Right cardiac atrium (tissue), 5 donors: Measurements from ENCODE around the gene FAHD2B. TPM values are rescaled to one million over a fixed set of nuclear protein-coding genes. Genes with fewer than 3 reads are reported as not detected.
"Not testable (repeated sequence)": the region's sequence is repeated elsewhere in the genome, so short reads cannot be mapped to it uniquely, and the experiment has no call there.

Experiments
- ATAC-seq, 2 donors: fragments of 200-7000 bp; cut with Tn5 transposase; one replicate each; pipeline versions ENCODE4 v1.8.0 to v1.9.1; 2020; ENCODE audit warnings: moderate library complexity in 2 of 2, mild to moderate bottlenecking in 1 of 2
- DNase-seq, 3 donors: peaks; one replicate each; pipeline ENCODE4 v3.0.0-alpha.2; 2020
- H3K27ac ChIP-seq: one replicate; pipeline ENCODE4 v1.5.1; 2013; ENCODE audit warnings: mild to moderate bottlenecking, low read length, control low read depth, moderate library complexity
- H3K27me3 ChIP-seq: one replicate; pipeline ENCODE4 v1.6.1; 2013; ENCODE audit not compliant: control insufficient read depth, insufficient read depth
- H3K4me1 ChIP-seq: one replicate; pipeline ENCODE4 v1.6.1; 2013; ENCODE audit warnings: low read length; ENCODE audit not compliant: control insufficient read depth, insufficient read depth
- H3K4me3 ChIP-seq: one replicate; pipeline ENCODE4 v1.5.1; 2013; ENCODE audit warnings: low read length, control low read depth
- H3K9me3 ChIP-seq: one replicate; pipeline ENCODE4 v1.6.1; 2013; ENCODE audit warnings: low read length; ENCODE audit not compliant: control insufficient read depth
- WGBS: extraction: QIAGEN DNeasy Blood & Tissue Kit; methylation state at CpG from one replicate; pipeline ENCODE4 v1.1.7; 2013; 5-methylcytosine and 5-hydroxymethylcytosine counted together
- intact Hi-C, 4 donors: fragments of 100-400 bp; cut with DNase I; formaldehyde crosslinking; loops; one replicate each; pipeline versions ENCODE4 v1.11.0 to v1.14.0; 2022 to 2023
- long read RNA-seq, 4 donors: library from polyadenylated mRNA; unstranded; transcript quantifications; one replicate each; pipeline ENCODE4 v2.0.0, GENCODE V29; 2020 to 2021
- polyA plus RNA-seq: library from polyadenylated mRNA; stranded (reverse); fragments of 200-250 nt; gene quantifications from one replicate; pipeline ENCODE4 v1.2.3, GENCODE V29; 2013
- total RNA-seq, 4 donors: library from RNA; stranded (reverse); fragmentation: NEBNext Ultra II Directional; extraction: Animal tissue kit (Norgen Biotek cat#: 25700); gene quantifications; one replicate each; pipeline ENCODE4 v1.2.1, GENCODE V29; 2021
- donor health status: healthy with polysubstance abuse.
- donor health status: DM: no; HTN: yes; CAD: no.
- donor health status: DM: no; HTN: no; CAD: no.
- donor health status: DM: no; HTN: yes; CAD: no; lungs with severe emphysema.
- donor health status: DM: yes; HTN: yes; CAD: no.

The FAHD2B gene, protein sequence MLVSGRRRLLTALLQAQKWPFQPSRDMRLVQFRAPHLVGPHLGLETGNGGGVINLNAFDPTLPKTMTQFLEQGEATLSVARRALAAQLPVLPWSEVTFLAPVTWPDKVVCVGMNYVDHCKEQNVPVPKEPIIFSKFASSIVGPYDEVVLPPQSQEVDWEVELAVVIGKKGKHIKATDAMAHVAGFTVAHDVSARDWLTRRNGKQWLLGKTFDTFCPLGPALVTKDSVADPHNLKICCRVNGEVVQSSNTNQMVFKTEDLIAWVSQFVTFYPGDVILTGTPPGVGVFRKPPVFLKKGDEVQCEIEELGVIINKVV
- total RNA-seq (10 to 100 TPM; 18.4 to 37.0 (median 31.6) TPM), polyA plus RNA-seq (21.0 TPM)
- long read RNA-seq, donor 1, transcript FAHD2B-201 (8 exons, 1,305 nt), result minor isoform, 13 of 51 reads
- long read RNA-seq, donor 1, transcript FAHD2B-202 (9 exons, 1,388 nt), result major isoform, 29 of 51 reads
- long read RNA-seq, donor 1, partial matches to known transcripts, result 1 of 51 reads
- long read RNA-seq, donor 1, other reads (novel, unspliced or antisense), result 8 of 51 reads
- long read RNA-seq, donor 2, transcript FAHD2B-201 (8 exons, 1,305 nt), result minor isoform, 5 of 41 reads
- long read RNA-seq, donor 2, transcript FAHD2B-202 (9 exons, 1,388 nt), result major isoform, 29 of 41 reads
- long read RNA-seq, donor 2, partial matches to known transcripts, result 5 of 41 reads
- long read RNA-seq, donor 2, other reads (novel, unspliced or antisense), result 2 of 41 reads
- long read RNA-seq, donor 3, transcript FAHD2B-201 (8 exons, 1,305 nt), result minor isoform, 26 of 147 reads
- long read RNA-seq, donor 3, transcript FAHD2B-202 (9 exons, 1,388 nt), result major isoform, 91 of 147 reads
- long read RNA-seq, donor 3, partial matches to known transcripts, result 8 of 147 reads
- long read RNA-seq, donor 3, other reads (novel, unspliced or antisense), result 22 of 147 reads
- long read RNA-seq, donor 4, transcript FAHD2B-201 (8 exons, 1,305 nt), result minor isoform, 8 of 57 reads
- long read RNA-seq, donor 4, transcript FAHD2B-202 (9 exons, 1,388 nt), result major isoform, 37 of 57 reads
- long read RNA-seq, donor 4, partial matches to known transcripts, result 1 of 57 reads
- long read RNA-seq, donor 4, other reads (novel, unspliced or antisense), result 11 of 57 reads

DNA sequence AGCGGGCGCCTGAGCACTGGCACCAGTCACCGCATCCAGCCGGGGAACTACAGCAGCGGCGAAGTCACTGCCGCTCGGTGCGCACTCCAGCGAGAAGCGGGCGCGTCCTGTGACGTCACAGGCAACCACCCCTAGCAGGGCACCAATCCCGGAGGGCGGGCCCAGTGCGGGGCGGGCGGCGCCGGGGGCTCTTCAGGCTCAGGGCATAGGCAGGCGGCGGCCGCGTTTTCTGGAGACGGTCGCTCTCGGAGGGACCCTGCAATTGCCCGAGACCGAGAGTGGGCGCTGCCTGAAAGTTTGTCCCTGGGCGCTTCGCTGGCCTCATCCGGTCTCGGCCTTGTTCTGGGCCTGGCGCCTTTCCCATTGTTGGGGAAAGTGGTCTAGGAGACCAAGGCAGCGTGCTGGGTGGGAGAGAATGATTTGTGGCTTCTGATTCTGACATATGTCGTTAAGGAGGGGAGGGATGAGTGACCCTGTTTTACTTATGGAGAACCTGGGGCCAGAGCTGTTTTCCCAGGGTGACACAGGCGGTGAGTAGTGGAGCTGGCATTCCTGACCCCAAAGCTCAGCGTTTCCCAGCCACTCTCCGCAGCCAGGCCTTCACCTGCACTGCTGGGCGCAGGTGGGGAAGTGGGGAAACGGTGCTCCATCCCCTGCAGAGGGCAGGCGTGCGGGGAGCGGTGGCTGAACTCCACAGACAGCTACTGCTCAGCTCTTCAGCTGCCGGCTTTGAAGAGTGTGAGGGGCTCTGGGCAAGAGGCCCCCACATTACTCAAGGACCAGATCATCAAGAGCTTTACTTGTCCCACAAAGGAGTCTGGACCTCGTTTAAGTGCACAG is at the start of gene FAHD2B:
FAHD2B (minus strand) TSS at position 111 of the 840 bp plus-strand sequence. CDS start 3,176 bp downstream, outside the sequence.
- H3K27me3 ChIP-seq, H3K9me3 ChIP-seq, H3K4me1 ChIP-seq, intact Hi-C loops: not testable (repeated sequence)
- 2% methylated on average over 39 of the region's 48 CpGs for WGBS
- ATAC-seq, result peak; percentile 96
- H3K4me3 ChIP-seq, result peak within 1 kb of the TSS; percentile 39
- peak; percentile 90 to 95 (median 93) for DNase-seq
- H3K27ac ChIP-seq, result peak within 1 kb of the TSS; percentile 35

DNA sequence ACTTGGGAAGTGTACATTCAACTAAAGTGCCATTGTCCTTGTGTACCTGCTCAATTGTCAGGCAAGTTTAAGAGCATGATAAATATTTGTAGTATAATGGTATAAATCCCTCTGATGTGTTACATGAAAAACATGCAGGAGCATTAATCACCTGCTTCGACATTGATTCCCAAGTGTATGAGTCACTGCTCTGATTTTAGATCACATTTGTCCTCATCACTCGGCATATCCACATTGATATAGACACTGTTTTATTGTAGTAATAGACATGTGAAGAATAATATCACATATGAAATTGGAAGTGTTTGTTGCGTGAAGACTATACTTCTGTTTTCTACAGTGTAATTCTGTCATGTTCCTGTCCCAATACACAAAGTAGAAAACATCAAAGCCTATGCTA is 49.3 kb upstream of the FAHD2B start:
- intact Hi-C loops, DNase-seq, ATAC-seq, H3K27me3 ChIP-seq, H3K4me3 ChIP-seq, H3K27ac ChIP-seq, H3K9me3 ChIP-seq, H3K4me1 ChIP-seq: not testable (repeated sequence)
- 66% methylated on average over 3 of the region's 3 CpGs for WGBS

DNA sequence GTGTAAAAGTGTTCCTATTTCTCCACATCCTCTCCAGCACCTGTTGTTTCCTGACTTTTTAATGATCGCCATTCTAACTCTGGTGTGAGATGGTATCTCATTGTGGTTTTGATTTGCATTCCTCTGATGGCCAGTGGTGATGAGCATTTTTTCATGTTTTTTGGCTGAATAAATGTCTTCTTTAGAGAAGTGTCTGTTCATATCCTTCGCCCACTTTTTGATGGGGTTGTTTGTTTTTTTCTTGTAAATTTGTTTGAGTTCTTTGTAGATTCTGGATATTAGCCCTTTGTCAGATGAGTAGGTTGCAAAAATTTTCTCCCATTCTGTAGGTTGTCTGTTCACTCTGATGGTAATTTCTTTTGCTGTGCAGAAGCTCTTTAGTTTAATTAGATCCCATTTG is 34.4 kb upstream of the FAHD2B start:
- intact Hi-C loops, H3K4me1 ChIP-seq: not testable (repeated sequence)

DNA sequence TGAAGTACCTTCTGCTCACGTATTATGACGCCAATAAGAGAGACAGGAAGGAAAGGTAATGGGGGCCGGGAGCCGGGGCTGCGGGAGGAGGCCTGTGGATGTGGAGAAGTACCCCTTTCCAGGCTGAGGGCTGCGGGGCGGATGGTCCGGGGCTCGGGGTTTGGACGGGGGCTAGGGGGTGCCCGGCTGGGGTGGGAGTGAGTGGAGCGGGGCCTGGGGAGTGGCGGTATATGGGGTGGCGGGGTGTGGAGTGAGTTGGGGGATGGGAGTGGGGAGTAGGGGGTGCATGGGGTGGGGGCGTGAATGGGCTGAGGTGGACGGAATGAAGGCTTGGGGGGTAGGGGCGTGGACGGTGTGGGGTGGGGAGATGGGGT is 19.2 kb upstream of the FAHD2B start:
- H3K4me1 ChIP-seq, H3K9me3 ChIP-seq, H3K27me3 ChIP-seq, intact Hi-C loops, H3K27ac ChIP-seq: not testable (repeated sequence)
- ATAC-seq (peak; percentile 66 to 70), DNase-seq (peak; percentile 16 to 64 (median 59))
- WGBS, result under 1% methylated on average over 18 of the region's 18 CpGs
- H3K4me3 ChIP-seq, result peak overlapping the region; percentile 62

More for the DNA sequence above, 34.4 kb upstream of the FAHD2B start:
- H3K9me3 ChIP-seq, H3K27ac ChIP-seq, DNase-seq, ATAC-seq, H3K4me3 ChIP-seq, H3K27me3 ChIP-seq: not testable (repeated sequence)
- 98% methylated on average over 2 of the region's 2 CpGs for WGBS

DNA sequence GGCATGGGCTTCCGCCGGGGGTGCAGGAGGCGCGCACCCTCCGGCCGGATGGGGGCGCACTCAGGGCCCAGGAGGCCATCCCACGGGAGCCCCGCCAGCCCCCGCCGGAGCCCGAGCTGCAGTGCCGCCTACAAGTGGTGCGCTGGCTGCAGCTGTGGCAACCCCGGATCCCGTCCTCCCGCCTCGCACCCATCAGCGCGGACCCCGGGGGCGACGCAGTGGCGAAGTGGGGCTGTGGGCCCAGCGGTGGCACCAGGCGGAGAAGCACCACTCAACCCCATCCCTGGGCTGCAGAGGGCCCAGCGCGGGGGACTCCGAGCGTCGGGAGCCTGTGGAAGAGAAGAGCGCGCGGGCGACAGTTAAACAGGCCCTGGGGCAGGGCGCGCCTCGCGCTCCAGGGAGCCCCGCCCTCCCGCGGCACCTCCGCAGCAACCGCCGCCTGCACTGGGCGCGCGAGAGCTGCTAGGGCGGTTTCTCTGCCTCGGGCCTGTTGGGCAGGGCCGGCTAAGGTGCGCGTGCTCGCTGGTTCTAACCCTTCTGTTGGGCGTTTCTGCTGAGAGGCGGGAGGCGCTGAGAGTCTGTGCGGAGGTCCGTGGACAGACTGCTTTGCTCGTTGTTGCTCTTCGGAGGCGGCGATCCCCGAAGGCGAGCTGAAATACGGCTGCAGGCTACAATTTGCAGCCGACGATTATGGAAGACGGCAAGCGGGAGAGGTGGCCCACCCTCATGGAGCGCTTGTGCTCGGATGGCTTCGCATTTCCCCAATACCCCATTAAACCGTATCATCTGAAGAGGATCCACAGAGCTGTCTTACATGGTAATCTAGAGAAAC is 18.6 kb upstream of the FAHD2B start, which contains the start of gene ANKRD36:
ANKRD36 (plus strand) TSS at position 104 of the 832 bp plus-strand sequence; CDS start at position 691, 587 bp downstream.
- DNase-seq, result peak; percentile 83 to 95 (median 95)
- intact Hi-C loops, H3K4me1 ChIP-seq, H3K9me3 ChIP-seq, H3K27me3 ChIP-seq: not testable (repeated sequence)
- peak; percentile 97 for ATAC-seq
- H3K27ac ChIP-seq, result peak within 1 kb of the TSS; percentile 83
- WGBS, result under 1% methylated on average over 55 of the region's 74 CpGs
- peak within 1 kb of the TSS; percentile 62 for H3K4me3 ChIP-seq

DNA sequence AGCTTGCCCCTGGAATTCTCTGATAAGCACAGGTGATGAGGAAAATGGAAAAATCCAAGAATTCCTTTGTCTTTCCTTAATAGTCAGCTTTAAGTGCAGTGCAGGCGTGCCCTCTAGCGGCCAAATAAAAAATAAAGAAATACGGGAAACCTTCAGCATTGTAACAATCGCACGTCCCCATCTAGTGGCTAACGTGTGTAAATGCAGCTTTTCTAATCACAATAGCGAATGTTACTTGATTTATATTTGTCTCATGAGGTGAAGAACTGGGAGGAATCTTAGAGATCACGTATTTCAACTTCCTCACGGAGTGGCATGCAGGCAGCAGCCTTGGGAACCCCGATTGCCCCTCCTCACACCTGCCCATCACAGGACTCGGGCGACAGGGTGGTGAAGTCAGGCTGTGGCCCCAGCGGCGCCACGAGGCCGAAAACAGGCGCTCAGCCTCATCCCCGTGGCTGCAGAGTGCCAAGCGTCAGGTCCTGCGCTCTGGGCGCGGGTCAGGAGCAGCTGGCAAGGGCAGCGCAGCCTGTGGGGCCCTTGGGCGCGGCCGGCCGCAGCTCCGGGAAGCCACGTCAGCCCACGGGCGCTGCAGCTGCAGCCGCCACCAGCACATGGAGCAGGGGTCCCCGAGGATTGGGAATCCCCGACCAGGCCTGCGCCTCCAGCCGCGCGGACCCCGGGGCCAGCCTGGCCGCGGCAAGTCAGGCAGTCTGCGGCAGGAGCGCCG is 17.8 kb upstream of the FAHD2B start:
- peak overlapping the region; percentile 73 for H3K27ac ChIP-seq
- H3K4me1 ChIP-seq, H3K9me3 ChIP-seq, intact Hi-C loops, H3K27me3 ChIP-seq: not testable (repeated sequence)
- peak; percentile 81 to 88 for ATAC-seq
- DNase-seq, result peak; percentile 50 to 83 (median 81)
- under 1% methylated on average over 40 of the region's 44 CpGs for WGBS
- H3K4me3 ChIP-seq, result peak overlapping the region; percentile 19

DNA sequence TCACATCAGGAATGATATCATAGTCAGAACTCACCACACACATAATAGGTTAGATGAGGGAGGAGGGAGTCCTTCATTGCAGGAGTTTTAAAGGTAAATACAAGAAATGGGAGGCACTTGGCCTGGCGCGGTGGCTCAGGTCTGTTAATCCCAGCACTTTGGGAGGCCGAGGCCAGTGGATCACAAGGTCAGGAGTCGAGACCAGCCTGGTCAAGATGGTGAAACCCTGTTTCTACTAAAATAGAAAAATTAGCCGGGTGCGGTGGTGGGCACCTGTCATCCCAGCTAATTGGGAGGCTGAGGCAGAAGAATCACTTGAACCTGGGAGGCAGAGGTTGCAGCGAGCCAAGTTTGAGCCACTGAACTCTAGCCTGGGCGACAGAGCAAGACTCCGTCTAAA is 16.6 kb upstream of the FAHD2B start:
- H3K9me3 ChIP-seq, H3K4me1 ChIP-seq, H3K27ac ChIP-seq, H3K27me3 ChIP-seq, H3K4me3 ChIP-seq, DNase-seq, intact Hi-C loops, ATAC-seq: not testable (repeated sequence)
- WGBS, result 84% methylated on average over 9 of the region's 9 CpGs

DNA sequence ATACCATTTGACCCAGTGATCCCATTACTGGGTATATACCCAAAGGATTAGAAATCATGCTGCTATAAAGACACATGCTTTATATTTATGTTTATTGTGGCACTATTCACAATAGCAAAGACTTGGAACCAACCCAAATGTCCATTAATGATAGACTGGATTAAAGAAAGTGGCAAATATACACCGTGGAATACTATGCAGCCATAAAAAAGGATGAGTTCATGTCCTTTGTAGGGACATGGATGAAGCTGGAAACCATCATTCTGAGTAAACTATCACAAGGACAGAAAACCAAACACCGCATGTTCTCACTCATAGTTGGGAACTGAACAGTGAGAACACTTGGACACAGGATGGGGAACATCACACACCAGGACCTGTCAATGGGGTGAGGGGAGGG is 12.2 kb upstream of the FAHD2B start:
- ATAC-seq, intact Hi-C loops, H3K27me3 ChIP-seq, H3K4me3 ChIP-seq, H3K9me3 ChIP-seq, DNase-seq, H3K27ac ChIP-seq, H3K4me1 ChIP-seq: not testable (repeated sequence)
- 94% methylated on average over 2 of the region's 2 CpGs for WGBS

DNA sequence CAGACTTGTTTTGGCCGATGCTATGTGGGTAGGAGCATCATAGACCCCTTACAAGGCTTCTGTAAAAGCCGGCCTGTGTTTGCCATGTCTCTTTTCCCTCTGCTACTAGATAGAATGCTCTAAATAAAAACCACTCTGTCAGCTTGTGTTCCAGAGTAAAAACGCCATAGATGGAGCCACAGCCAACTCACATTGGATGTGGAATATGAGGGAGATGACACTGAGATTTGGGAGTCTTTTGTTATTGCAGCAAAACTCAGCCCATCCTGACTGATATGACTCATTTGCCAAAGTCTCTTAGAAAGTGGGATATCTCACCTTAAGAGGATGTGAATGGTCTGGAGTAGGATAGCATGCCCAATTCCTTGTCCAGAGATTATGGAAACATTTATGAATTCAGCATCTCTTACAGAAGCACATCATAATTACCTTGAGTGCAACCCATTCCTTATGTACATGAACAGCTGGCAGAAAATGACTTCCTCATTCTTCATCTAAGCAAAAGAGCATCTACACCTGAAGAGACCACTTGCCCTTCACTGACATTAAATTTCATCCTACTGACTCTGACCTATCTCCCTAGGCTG is 4.2 kb upstream of the FAHD2B start:
- H3K27ac ChIP-seq, H3K27me3 ChIP-seq, H3K4me1 ChIP-seq, ATAC-seq, DNase-seq, H3K9me3 ChIP-seq, H3K4me3 ChIP-seq, intact Hi-C loops: not testable (repeated sequence)
- 82% methylated on average over 3 of the region's 3 CpGs for WGBS
